ENCODE results near the gene SCNN1A.

GRCh38 chr12:6386491-6386890 is 11.1 kb upstream of the SCNN1A start:
- TF ChIP-seq, protein P1, sequence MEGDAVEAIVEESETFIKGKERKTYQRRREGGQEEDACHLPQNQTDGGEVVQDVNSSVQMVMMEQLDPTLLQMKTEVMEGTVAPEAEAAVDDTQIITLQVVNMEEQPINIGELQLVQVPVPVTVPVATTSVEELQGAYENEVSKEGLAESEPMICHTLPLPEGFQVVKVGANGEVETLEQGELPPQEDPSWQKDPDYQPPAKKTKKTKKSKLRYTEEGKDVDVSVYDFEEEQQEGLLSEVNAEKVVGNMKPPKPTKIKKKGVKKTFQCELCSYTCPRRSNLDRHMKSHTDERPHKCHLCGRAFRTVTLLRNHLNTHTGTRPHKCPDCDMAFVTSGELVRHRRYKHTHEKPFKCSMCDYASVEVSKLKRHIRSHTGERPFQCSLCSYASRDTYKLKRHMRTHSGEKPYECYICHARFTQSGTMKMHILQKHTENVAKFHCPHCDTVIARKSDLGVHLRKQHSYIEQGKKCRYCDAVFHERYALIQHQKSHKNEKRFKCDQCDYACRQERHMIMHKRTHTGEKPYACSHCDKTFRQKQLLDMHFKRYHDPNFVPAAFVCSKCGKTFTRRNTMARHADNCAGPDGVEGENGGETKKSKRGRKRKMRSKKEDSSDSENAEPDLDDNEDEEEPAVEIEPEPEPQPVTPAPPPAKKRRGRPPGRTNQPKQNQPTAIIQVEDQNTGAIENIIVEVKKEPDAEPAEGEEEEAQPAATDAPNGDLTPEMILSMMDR (IDR thresholded peaks at IDR 0.05) = no peak
- no peak for TF ChIP-seq POLR2AphosphoS5 (IDR thresholded peaks at IDR 0.05)
- TF ChIP-seq EP300 (IDR thresholded peaks at IDR 0.05) = no peak
- no peak for TF ChIP-seq POLR2A (IDR thresholded peaks at IDR 0.05)

Data from suprapubic skin (tissue), 4 donors.